Uterus (tissue), 4 donors: ENCODE measurements around the gene PLEKHN1. TPM values are rescaled to one million over a fixed set of nuclear protein-coding genes. Genes with fewer than 3 reads are reported as not detected.

Source experiments
- DNase-seq, 2 donors: peaks; one replicate each; pipeline ENCODE4 v3.0.0-alpha.2; 2019 to 2020
- H3K27ac ChIP-seq, 2 donors: fragments of 200-600 bp; sonication (generic); 1 replicate in 1 of 2; 2 replicates in 1 of 2; pipeline ENCODE4 v1.5.1; 2016 to 2018
- H3K27me3 ChIP-seq, 2 donors: fragments of 200-600 bp; sonication (generic); one replicate each; pipeline ENCODE4 v1.5.1; 2018 to 2019; ENCODE audit warnings: control low read depth in 1 of 2
- H3K36me3 ChIP-seq, 2 donors: fragments of 200-600 bp; sonication (generic); one replicate each; pipeline ENCODE4 v1.5.1; 2019; ENCODE audit warnings: control low read depth in 1 of 2
- H3K4me1 ChIP-seq, 2 donors: fragments of 200-600 bp; sonication (generic); one replicate each; pipeline ENCODE4 v1.5.1; 2018 to 2019; ENCODE audit warnings: control low read depth in 1 of 2
- H3K4me3 ChIP-seq, 2 donors: fragments of 200-600 bp; sonication (generic); 1 replicate in 1 of 2; 2 replicates in 1 of 2; pipeline ENCODE4 v1.5.1; 2018 to 2019; ENCODE audit warnings: mild to moderate bottlenecking in 1 of 2
- H3K9me3 ChIP-seq, 2 donors: fragments of 200-600 bp; sonication (generic); one replicate each; pipeline ENCODE4 v1.5.1; 2019; ENCODE audit warnings: control low read depth in 1 of 2
- CTCF ChIP-seq, 4 experiments: fragments of 200-600 bp in 2 of 4; fragments of 450-650 bp in 2 of 4; sonication (generic) in 2 of 4; IDR thresholded peaks; one replicate each; pipeline ENCODE4 v1.5.1; 2016 to 2019; ENCODE audit warnings: antibody characterized with exemption in 4 of 4, mild to moderate bottlenecking in 2 of 4, moderate library complexity in 1 of 4
- POLR2A ChIP-seq, 2 donors: fragments of 450-650 bp; IDR thresholded peaks; one replicate each; pipeline ENCODE4 v1.6.1; 2016; ENCODE audit warnings: antibody characterized with exemption in 2 of 2, mild to moderate bottlenecking in 1 of 2, moderate library complexity in 1 of 2
- intact Hi-C: fragments of 100-400 bp; cut with DNase I; formaldehyde crosslinking; loops from one replicate; pipeline ENCODE4 v1.15.1; 2023; ENCODE audit warnings: low total_unique reads
- total RNA-seq, 4 donors: library from RNA; depleted of rRNA in 3 of 4; stranded (reverse); fragments of >200 nt in 3 of 4; gene quantifications; one replicate each; pipeline versions ENCODE4 v1.1.0 to v1.2.4, GENCODE V29; 2014 to 2023
- donor health status: DM: yes; HTN: yes; CAD: no.

The PLEKHN1 gene
- total RNA-seq, 4 donors from 2014 or later: 1.1 TPM; not detected in 3

- Histone ChIP-seq H3K36me3 (no peaks in the 10 kb centered on the region), H3K27ac (peak overlapping the region in 1 of 2 donors; percentile 8), H3K4me3 (peak overlapping the region; percentile 38 to 45), H3K27me3 (peaks cover 10 to 15% of the 10 kb centered on the region in 2 donors), H3K9me3 (no peaks in the 10 kb centered on the region), H3K4me1 (peaks cover 0 to 7% of the 10 kb centered on the region in 2 donors)
- TF ChIP-seq POLR2A (IDR thresholded peaks at IDR 0.05) (no peak), CTCF (IDR thresholded peaks at IDR 0.05) (no peak)
- peak; percentile 45 to 66 for DNase-seq
- intact Hi-C loops: no loop called here
Measured at GRCh38 chr1:966704-967300, 520 bp downstream of the PLEKHN1 start.

GRCh38 chr1:967466-968343 lies 1.4 kb downstream of the PLEKHN1 start:
- no peak for TF ChIP-seq CTCF (IDR thresholded peaks at IDR 0.05)
- TF ChIP-seq POLR2A (IDR thresholded peaks at IDR 0.05): no peak
- DNase-seq: no peak
- intact Hi-C loops: no loop called here
- no peaks in the 10 kb centered on the region for H3K9me3 ChIP-seq
- H3K4me1 ChIP-seq: peaks cover 0 to 7% of the 10 kb centered on the region in 2 donors
- H3K27ac ChIP-seq: no peak overlapping the region
- no peaks in the 10 kb centered on the region for H3K36me3 ChIP-seq
- no peak overlapping the region for H3K4me3 ChIP-seq
- peaks cover 10 to 19% of the 10 kb centered on the region in 2 donors for H3K27me3 ChIP-seq

GRCh38 chr1:969260-969855 lies 3.1 kb downstream of the PLEKHN1 start:
- H3K4me1 ChIP-seq: peaks cover 0 to 7% of the 10 kb centered on the region in 2 donors
- intact Hi-C loops: no loop called here
- peaks cover 10 to 19% of the 10 kb centered on the region in 2 donors for H3K27me3 ChIP-seq
- no peak for DNase-seq
- no peaks in the 10 kb centered on the region for H3K36me3 ChIP-seq
- no peak overlapping the region for H3K4me3 ChIP-seq
- TF ChIP-seq CTCF (IDR thresholded peaks at IDR 0.05): no peak
- no peak for TF ChIP-seq POLR2A (IDR thresholded peaks at IDR 0.05)
- no peaks in the 10 kb centered on the region for H3K9me3 ChIP-seq
- H3K27ac ChIP-seq: no peak overlapping the region

- DNase-seq: no peak
- peaks cover 10 to 19% of the 10 kb centered on the region in 2 donors for H3K27me3 ChIP-seq
Measured at GRCh38 chr1:970242-970972, 4.1 kb downstream of the PLEKHN1 start.

More at GRCh38 chr1:970242-970972, 4.1 kb downstream of the PLEKHN1 start:
- Histone ChIP-seq H3K4me1 (peaks cover 0 to 7% of the 10 kb centered on the region in 2 donors), H3K4me3 (no peak overlapping the region), H3K27ac (no peak overlapping the region), H3K36me3 (no peaks in the 10 kb centered on the region), H3K9me3 (no peaks in the 10 kb centered on the region)
- intact Hi-C loops: loop anchor here (10.0 kb wide), 2 partner anchors 66 to 264 kb away; partner anchors contain the start of genes B3GALT6 and SDF4
- TF ChIP-seq CTCF (IDR thresholded peaks at IDR 0.05): no peak
- TF ChIP-seq POLR2A (IDR thresholded peaks at IDR 0.05): no peak
